Measurements from ENCODE around the gene TLK1.
A peak's percentile ranks its signal among the peaks of the same experiment; 100 is the strongest.

Gene TLK1

GRCh38 chr2:170967553-170967952, 193.1 kb downstream of the TLK1 start:
- DNase-seq (ENCODE audit: low read depth, low spot score), result no peak

- peak; percentile 15 for DNase-seq (ENCODE audit: low read depth, low spot score)
These were observed 193.9 kb downstream of the TLK1 start for GRCh38 chr2:170966648-170967396.

GRCh38 chr2:170965446-170966225, 195.1 kb downstream of the TLK1 start:
- peak; percentile 88 for DNase-seq (ENCODE audit: low read depth, low spot score)

- no peak for DNase-seq (ENCODE audit: low read depth, low spot score)
These were observed 197.3 kb downstream of the TLK1 start for GRCh38 chr2:170963386-170963785.

- DNase-seq (ENCODE audit: low read depth, low spot score), result no peak
These were observed 206.8 kb downstream of the TLK1 start for GRCh38 chr2:170953941-170954340.

- DNase-seq (ENCODE audit: low read depth, low spot score), result no peak
These were observed 210.4 kb downstream of the TLK1 start for GRCh38 chr2:170950221-170950761.

- no peak for DNase-seq (ENCODE audit: low read depth, low spot score)
These were observed 211.3 kb downstream of the TLK1 start for GRCh38 chr2:170949415-170949814.

- no peak for DNase-seq (ENCODE audit: low read depth, low spot score)
These were observed 216.1 kb downstream of the TLK1 start for GRCh38 chr2:170944545-170944944.

- no peak for DNase-seq (ENCODE audit: low read depth, low spot score)
These were observed 217.1 kb downstream of the TLK1 start for GRCh38 chr2:170943596-170943995.

GRCh38 chr2:170943041-170943440, 217.7 kb downstream of the TLK1 start:
- no peak for DNase-seq (ENCODE audit: low read depth, low spot score)

- DNase-seq (ENCODE audit: low read depth, low spot score), result no peak
These were observed 218.1 kb downstream of the TLK1 start for GRCh38 chr2:170942615-170943014.
